B cell (primary cell): ENCODE measurements around the gene IL17RC.

Experiments used
- EZH2 ChIP-seq: IDR thresholded peaks from 2 replicates; pipeline ENCODE4 v1.6.1; 2012; ENCODE audit warnings: borderline replicate concordance, low read depth, mild to moderate bottlenecking, moderate library complexity, low read length; ENCODE audit not compliant: insufficient read depth, poor library complexity, severe bottlenecking
- TF ChIP-seq, protein P1 (sequence below): fragments of 200-600 bp; IDR thresholded peaks from one replicate; pipeline ENCODE4 v1.8.0; 2022; ENCODE audit warnings: antibody characterized with exemption, mild to moderate bottlenecking

DNA sequence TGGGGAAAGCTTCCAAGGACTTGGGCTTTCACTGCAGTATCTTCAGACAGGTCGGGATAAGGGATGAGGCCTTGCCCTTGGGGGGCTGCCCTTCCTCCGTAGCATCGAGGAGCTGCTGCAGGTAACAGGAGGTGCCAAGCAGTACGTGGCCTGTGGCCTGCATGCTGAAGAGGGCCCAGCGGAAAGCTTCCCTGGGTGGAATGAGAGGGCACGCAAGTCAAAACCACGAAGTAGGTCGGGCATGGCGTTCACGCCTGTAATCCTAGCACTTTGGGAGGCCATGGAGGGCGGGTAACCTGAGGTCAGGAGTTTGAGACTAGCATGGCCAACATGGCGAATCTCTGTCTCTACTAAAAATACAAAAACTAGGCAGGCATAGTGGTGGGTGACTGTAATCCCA is 49.8 kb upstream of the IL17RC start:
- no peak for TF ChIP-seq EZH2
- TF ChIP-seq, protein P1, sequence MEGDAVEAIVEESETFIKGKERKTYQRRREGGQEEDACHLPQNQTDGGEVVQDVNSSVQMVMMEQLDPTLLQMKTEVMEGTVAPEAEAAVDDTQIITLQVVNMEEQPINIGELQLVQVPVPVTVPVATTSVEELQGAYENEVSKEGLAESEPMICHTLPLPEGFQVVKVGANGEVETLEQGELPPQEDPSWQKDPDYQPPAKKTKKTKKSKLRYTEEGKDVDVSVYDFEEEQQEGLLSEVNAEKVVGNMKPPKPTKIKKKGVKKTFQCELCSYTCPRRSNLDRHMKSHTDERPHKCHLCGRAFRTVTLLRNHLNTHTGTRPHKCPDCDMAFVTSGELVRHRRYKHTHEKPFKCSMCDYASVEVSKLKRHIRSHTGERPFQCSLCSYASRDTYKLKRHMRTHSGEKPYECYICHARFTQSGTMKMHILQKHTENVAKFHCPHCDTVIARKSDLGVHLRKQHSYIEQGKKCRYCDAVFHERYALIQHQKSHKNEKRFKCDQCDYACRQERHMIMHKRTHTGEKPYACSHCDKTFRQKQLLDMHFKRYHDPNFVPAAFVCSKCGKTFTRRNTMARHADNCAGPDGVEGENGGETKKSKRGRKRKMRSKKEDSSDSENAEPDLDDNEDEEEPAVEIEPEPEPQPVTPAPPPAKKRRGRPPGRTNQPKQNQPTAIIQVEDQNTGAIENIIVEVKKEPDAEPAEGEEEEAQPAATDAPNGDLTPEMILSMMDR, result no peak
